ENCODE measurements around the gene FREY1.
"Not testable (repeated sequence)": the region's sequence is repeated elsewhere in the genome, so short reads cannot be mapped to it uniquely, and the experiment has no call there.

Gene FREY1

GRCh38 chr11:45913514-45913913 is 6.4 kb upstream of the FREY1 start:
- no peak for TF ChIP-seq CTCF (IDR thresholded peaks at IDR 0.05; ENCODE audit: insufficient read depth, low read length, missing control alignments)
- DNase-seq (ENCODE audit: low read depth, low spot score) = no peak
- CTCF ChIA-PET = interaction anchor here (0.9 to 1.4 kb wide), 2 partner anchors 40 to 93 kb away, joined by 3 to 5 read pairs; no protein-coding TSS in a partner anchor
- POLR2A ChIA-PET = no interaction called here
- no peak overlapping the region for H3K4me3 ChIP-seq (ENCODE audit: low read depth, low read length)

- no peak overlapping the region for H3K4me3 ChIP-seq (ENCODE audit: low read depth, low read length)
- TF ChIP-seq CTCF (IDR thresholded peaks at IDR 0.05; ENCODE audit: insufficient read depth, low read length, missing control alignments) = no peak
- CTCF ChIA-PET = no interaction called here
- POLR2A ChIA-PET = no interaction called here
- no peak for DNase-seq (ENCODE audit: low read depth, low spot score)
These were observed 3.6 kb upstream of the FREY1 start for GRCh38 chr11:45910623-45911022.

DNA sequence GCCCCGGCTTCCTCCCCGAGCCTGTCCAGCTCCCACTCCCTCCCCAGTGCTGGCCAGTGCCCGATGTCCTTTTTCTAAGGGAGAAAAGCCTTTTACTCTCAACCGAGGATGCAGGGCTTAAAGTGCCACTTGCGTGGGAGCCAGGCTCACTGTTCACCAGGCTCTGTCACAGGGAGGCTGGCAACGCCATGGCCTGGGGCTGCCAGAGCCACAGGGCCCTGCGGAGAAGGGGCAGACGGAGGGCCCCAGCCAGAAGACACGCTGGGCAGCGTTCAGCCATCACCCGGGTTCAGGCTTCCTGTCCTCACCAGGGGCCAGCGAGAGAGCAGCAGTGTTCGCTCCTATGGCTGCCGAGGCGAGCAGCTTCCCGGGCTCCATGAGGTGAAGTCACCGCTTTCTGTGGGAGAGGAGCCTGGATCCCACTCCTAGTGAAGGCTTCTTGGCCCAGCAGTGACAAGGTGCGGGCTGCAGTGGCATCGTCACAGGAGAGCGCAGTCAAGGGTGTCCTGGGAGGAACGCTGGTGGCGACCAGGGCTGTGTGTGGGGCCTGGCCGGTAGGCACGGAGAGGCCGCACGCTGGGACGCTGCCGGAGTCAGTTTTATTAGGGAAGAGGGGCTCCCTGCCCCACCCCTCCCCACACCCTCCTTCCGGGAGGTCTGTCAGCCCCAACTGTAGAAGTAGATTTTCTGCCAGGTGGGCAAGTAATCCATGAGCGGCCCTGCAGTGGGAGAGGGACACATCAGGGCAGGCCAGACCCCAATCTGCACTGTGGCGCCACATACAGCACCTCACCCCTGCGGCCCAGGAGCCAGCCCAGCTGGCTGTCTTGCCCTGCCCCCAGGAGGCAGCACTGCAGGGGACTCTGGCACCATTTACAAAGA is 2.8 kb upstream of the FREY1 start:
- ChIA-PET POLR2A (no interaction called here), CTCF (no interaction called here)
- DNase-seq (ENCODE audit: low read depth, low spot score) = no peak
- no peak for TF ChIP-seq CTCF (IDR thresholded peaks at IDR 0.05; ENCODE audit: insufficient read depth, low read length, missing control alignments)
- no peak overlapping the region for H3K4me3 ChIP-seq (ENCODE audit: low read depth, low read length)

GRCh38 chr11:45907911-45908370 is 870 bp upstream of the FREY1 start:
- CTCF ChIA-PET = no interaction called here
- no peak for TF ChIP-seq CTCF (IDR thresholded peaks at IDR 0.05; ENCODE audit: insufficient read depth, low read length, missing control alignments)
- POLR2A ChIA-PET = no interaction called here
- H3K4me3 ChIP-seq (ENCODE audit: low read depth, low read length) = no peak overlapping the region
- DNase-seq (ENCODE audit: low read depth, low spot score) = no peak

- ChIA-PET CTCF (no interaction called here), POLR2A (no interaction called here)
- no peak for DNase-seq (ENCODE audit: low read depth, low spot score)
- TF ChIP-seq CTCF (IDR thresholded peaks at IDR 0.05; ENCODE audit: insufficient read depth, low read length, missing control alignments) = no peak
- H3K4me3 ChIP-seq (ENCODE audit: low read depth, low read length) = no peak overlapping the region
These were observed 882 bp downstream of the FREY1 start for GRCh38 chr11:45906096-45906682.

GRCh38 chr11:45905576-45905975 is 1.5 kb downstream of the FREY1 start:
- POLR2A ChIA-PET; H3K4me3 ChIP-seq (ENCODE audit: low read depth, low read length); DNase-seq (ENCODE audit: low read depth, low spot score); CTCF ChIA-PET: not testable (repeated sequence)

Data from AG04449 (cell line).